HCT116 (cell line): Measurements from ENCODE around the gene KCND3. TPM values are rescaled to one million over a fixed set of nuclear protein-coding genes. Genes with fewer than 3 reads are reported as not detected.

Experiments
- ATAC-seq: fragments of 200-7000 bp; cut with Tn5 transposase; 2 replicates; pipeline ENCODE4 v1.9.1; 2020; ENCODE audit warnings: mild to moderate bottlenecking, moderate library complexity
- BruUV-seq: library from RNA; stranded (reverse); fragments of 400-500 nt; replicated peaks from 2 replicates; lab custom pipeline; 2021; lab: Mats Ljungman, UMichigan
- CTCF ChIA-PET: fragments of 300-600 bp; sonication (Branson Sonifier 250); formaldehyde crosslinking; loops from one replicate; lab custom pipeline; 2021; ENCODE audit warnings: antibody characterized with exemption; lab: Charles Lee
- POLR2A ChIA-PET: fragments of 300-600, 350-600 bp; sonication (Branson Sonifier 250); formaldehyde crosslinking; loops from one replicate; lab custom pipeline; 2021; ENCODE audit warnings: antibody characterized with exemption; lab: Charles Lee
- RAD21 ChIA-PET, 2 experiments: fragments of 300-600 bp; sonication (Branson Sonifier 250); formaldehyde crosslinking; loops; one replicate each; lab custom pipeline; 2023; ENCODE audit warnings: low total read pairs in 2 of 2; ENCODE audit not compliant: uncharacterized antibody in 2 of 2, unreplicated experiment in 2 of 2, low non-redundant PET in 1 of 2; lab: Charles Lee
- DNase-seq: peaks from one replicate; pipeline ENCODE4 v3.0.0-alpha.2; 2010; ENCODE audit warnings: low read depth, low spot score
- H2AFZ ChIP-seq: fragments of 200-600 bp; shearing (Covaris generic), sonication (generic); 2 replicates; pipeline ENCODE4 v1.6.1; 2017; ENCODE audit warnings: low read depth, mixed run types, mixed read lengths, antibody characterized with exemption, low read length; ENCODE audit not compliant: poor library complexity, severe bottlenecking
- H3K27ac ChIP-seq: 2 replicates; pipeline ENCODE4 v1.5.1; 2012; ENCODE audit warnings: low read depth, low read length
- H3K27me3 ChIP-seq: fragments of 200-600 bp; sonication (generic); 2 replicates; pipeline ENCODE4 v1.6.1; 2016; ENCODE audit warnings: mixed run types, low read length, mixed read lengths; ENCODE audit not compliant: insufficient read depth
- H3K36me3 ChIP-seq, 2 experiments: fragments of 200-500 bp in 1 of 2; fragments of 200-600 bp in 1 of 2; sonication (Bioruptor generic) in 1 of 2; sonication (generic) in 1 of 2; 2 replicates each; pipeline versions ENCODE4 v1.5.1 to v1.6.1; 2014 to 2016; ENCODE audit warnings: low read length in 2 of 2, inconsistent platforms in 1 of 2, mixed read lengths in 1 of 2, mixed run types in 1 of 2; ENCODE audit not compliant: insufficient read depth in 2 of 2, control insufficient read depth in 1 of 2
- H3K4me1 ChIP-seq, 2 experiments: fragments of 200-600 bp in 1 of 2; sonication (generic) in 1 of 2; 2 replicates each; pipeline versions ENCODE4 v1.5.1 to v1.6.1; 2012 to 2017; ENCODE audit warnings: low read length in 2 of 2, inconsistent platforms in 1 of 2, mild to moderate bottlenecking in 1 of 2, mixed read lengths in 1 of 2, mixed run types in 1 of 2, moderate library complexity in 1 of 2; ENCODE audit not compliant: insufficient read depth in 2 of 2, control insufficient read depth in 1 of 2
- H3K4me2 ChIP-seq: fragments of 200-600 bp; sonication (generic); 2 replicates; pipeline ENCODE4 v1.6.1; 2017; ENCODE audit warnings: mixed run types, low read length, mixed read lengths
- H3K4me3 ChIP-seq, 2 experiments: fragments of 200-600 bp in 1 of 2; sonication (generic) in 1 of 2; replicated peaks in 1 of 2; 2 replicates each; pipeline ENCODE4 v1.5.1; 2011 to 2016; ENCODE audit warnings: low read length in 2 of 2, control low read depth in 1 of 2, low read depth in 1 of 2, mild to moderate bottlenecking in 1 of 2, mixed read lengths in 1 of 2, mixed run types in 1 of 2
- H3K79me2 ChIP-seq: fragments of 200-600 bp; sonication (generic); 2 replicates; pipeline ENCODE4 v1.6.1; 2017; ENCODE audit warnings: mild to moderate bottlenecking, mixed run types, low read length, moderate library complexity, mixed read lengths; ENCODE audit not compliant: insufficient read depth
- H3K9ac ChIP-seq: fragments of 200-600 bp; sonication (generic); 2 replicates; pipeline ENCODE4 v1.6.1; 2016; ENCODE audit warnings: low read length, mixed read lengths
- H3K9me2 ChIP-seq: fragments of 200-600 bp; sonication (generic), shearing (Covaris generic); 2 replicates; pipeline ENCODE4 v1.6.1; 2017; ENCODE audit warnings: mixed run types, mild to moderate bottlenecking, moderate library complexity; ENCODE audit not compliant: insufficient read depth
- H3K9me3 ChIP-seq, 2 experiments: fragments of 200-500 bp in 1 of 2; fragments of 200-600 bp in 1 of 2; sonication (Bioruptor generic) in 1 of 2; sonication (generic) in 1 of 2; 2 replicates each; pipeline ENCODE4 v1.6.1; 2014 to 2017; ENCODE audit warnings: low read length in 2 of 2, mixed read lengths in 2 of 2, inconsistent platforms in 1 of 2, low read depth in 1 of 2, mild to moderate bottlenecking in 1 of 2, mixed run types in 1 of 2, moderate library complexity in 1 of 2; ENCODE audit not compliant: control insufficient read depth in 1 of 2, insufficient read depth in 1 of 2
- H4K20me1 ChIP-seq: fragments of 200-600 bp; sonication (generic), shearing (Covaris generic); 2 replicates; pipeline ENCODE4 v1.6.1; 2017; ENCODE audit warnings: mixed run types, mild to moderate bottlenecking, moderate library complexity; ENCODE audit not compliant: insufficient read depth
- CEBPB ChIP-seq: IDR thresholded peaks from 2 replicates; pipeline ENCODE4 v1.6.1; 2012; ENCODE audit warnings: low read depth
- ELF1 ChIP-seq: IDR thresholded peaks from 2 replicates; pipeline ENCODE4 v1.6.1; 2012; ENCODE audit warnings: low read depth, borderline replicate concordance
- EZH2 ChIP-seq: fragments of 200-600 bp; sonication (generic); IDR thresholded peaks from 2 replicates; pipeline ENCODE4 v1.6.1; 2017; ENCODE audit warnings: antibody characterized with exemption, mixed run types
- EZH2phosphoT487 ChIP-seq: fragments of 200-600 bp; IDR thresholded peaks from 2 replicates; pipeline ENCODE4 v1.6.1; 2018; ENCODE audit warnings: antibody characterized with exemption, borderline replicate concordance
- FOSL1 ChIP-seq: IDR thresholded peaks from 2 replicates; pipeline ENCODE4 v1.6.1; 2012; ENCODE audit warnings: low read depth
- JUND ChIP-seq: IDR thresholded peaks from 2 replicates; pipeline ENCODE4 v1.6.1; 2012
- POLR2AphosphoS5 ChIP-seq: IDR thresholded peaks from 2 replicates; pipeline ENCODE4 v1.6.1; 2011; ENCODE audit warnings: mild to moderate bottlenecking, low read depth, low read length, moderate library complexity
- RAD21 ChIP-seq: IDR thresholded peaks from 2 replicates; pipeline ENCODE4 v1.6.1; 2012; ENCODE audit warnings: low read depth, mild to moderate bottlenecking
- SP1 ChIP-seq: IDR thresholded peaks from 2 replicates; pipeline ENCODE4 v1.6.1; 2012; ENCODE audit warnings: low read depth
- TCF7L2 ChIP-seq: IDR thresholded peaks from 2 replicates; pipeline ENCODE4 v1.7.0; 2011; ENCODE audit warnings: borderline replicate concordance, inconsistent platforms; ENCODE audit not compliant: insufficient read depth, insufficient read length; ENCODE audit errors: extremely low read depth
- YY1 ChIP-seq: IDR thresholded peaks from 2 replicates; pipeline ENCODE4 v1.6.1; 2011; ENCODE audit warnings: low read length, low read depth, moderate library complexity, mild to moderate bottlenecking; ENCODE audit not compliant: insufficient replicate concordance; ENCODE audit errors: extremely low read depth
- ZFX ChIP-seq: fragments of 450-650 bp; IDR thresholded peaks from 2 replicates; pipeline ENCODE4 v1.6.1; 2017
- intact Hi-C: fragments of 100-400 bp; cut with micrococcal nuclease; formaldehyde crosslinking; loops from 2 replicates; pipeline ENCODE4 v1.10.0; 2022
- total RNA-seq: library from RNA; stranded (reverse); gene quantifications from one replicate; pipeline ENCODE4 v1.2.1, GENCODE V29; 2021; ENCODE audit not compliant: unreplicated experiment
- TF ChIP-seq, protein P1 (sequence below): IDR thresholded peaks from 2 replicates; pipeline ENCODE4 v1.6.1; 2012; ENCODE audit warnings: low read depth
- TF ChIP-seq, protein P2 (sequence below): IDR thresholded peaks from 2 replicates; pipeline ENCODE4 v1.6.1; 2012
- TF ChIP-seq, protein P3 (sequence below): IDR thresholded peaks from 2 replicates; pipeline ENCODE4 v1.6.1; 2011; ENCODE audit warnings: mild to moderate bottlenecking, low read length, moderate library complexity; ENCODE audit not compliant: insufficient replicate concordance; ENCODE audit errors: extremely low read depth

KCND3 gene
- total RNA-seq, 1 experiment from 2014 or later: 0.44 TPM

DNA sequence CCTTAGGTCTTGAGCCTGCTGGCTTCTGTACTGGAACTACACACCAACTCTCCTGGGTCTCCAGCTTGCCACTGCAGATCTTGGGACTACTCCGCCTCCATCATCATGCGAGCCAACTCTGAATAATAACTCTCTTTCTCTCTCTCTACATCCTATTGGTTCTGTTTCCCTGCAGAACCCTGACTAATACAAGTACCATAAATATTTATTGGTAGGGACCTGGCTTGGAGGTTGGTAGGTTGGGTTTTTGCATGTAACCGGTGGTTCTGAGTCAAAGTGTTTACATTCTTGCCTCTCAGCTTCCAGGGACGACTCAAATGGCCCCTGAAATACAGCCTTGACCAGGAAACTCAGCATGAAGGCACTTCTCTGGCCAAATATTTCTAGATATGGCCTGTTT, 110.4 kb downstream of the KCND3 start (continued):
- no peak for TF ChIP-seq SP1
- TF ChIP-seq JUND: no peak
- no peak for TF ChIP-seq POLR2AphosphoS5

DNA sequence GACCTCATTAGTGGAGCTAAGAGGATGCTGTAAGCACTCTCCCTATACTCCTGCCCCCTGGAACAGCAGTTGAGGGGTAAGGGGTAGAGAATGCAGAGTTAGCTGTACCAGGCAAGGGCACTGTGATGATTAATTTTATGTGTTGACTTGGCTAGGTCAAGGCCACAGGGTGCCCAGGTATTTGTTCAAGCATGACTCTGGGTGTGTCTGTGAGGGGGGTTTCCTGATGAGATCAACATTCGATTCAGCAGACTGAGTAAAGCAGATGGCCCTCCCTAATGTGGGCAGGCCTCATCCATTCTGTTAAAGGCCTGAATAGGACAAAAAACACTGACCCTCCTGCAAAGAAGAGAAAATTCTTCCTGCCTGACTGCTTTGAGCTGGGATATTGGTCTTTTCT, 110.8 kb downstream of the KCND3 start:
- POLR2A ChIA-PET: no interaction called here
- Histone ChIP-seq H3K9me2 (no peaks in the 10 kb centered on the region), H3K27me3 (peaks cover 76% of the 10 kb centered on the region), H3K27ac (no peak overlapping the region), H3K4me1 (no peaks in the 10 kb centered on the region), H3K9ac (no peak overlapping the region), H3K4me3 (no peak overlapping the region), H3K9me3 (no peaks in the 10 kb centered on the region), H3K4me2 (no peak overlapping the region), H2AFZ (no peak overlapping the region), H3K36me3 (no peaks in the 10 kb centered on the region), H4K20me1 (no peaks in the 10 kb centered on the region), H3K79me2 (no peaks in the 10 kb centered on the region)
- BruUV-seq: no TSS peak
- DNase-seq (no peak), ATAC-seq (no peak)
- RAD21 ChIA-PET: no interaction called here
- CTCF ChIA-PET: no interaction called here
- intact Hi-C loops: no loop called here
- TF ChIP-seq POLR2AphosphoS5 (no peak), TCF7L2 (no peak), EZH2phosphoT487 (no peak), JUND (no peak), FOSL1 (no peak), RAD21 (no peak), ZFX (no peak), ELF1 (no peak), YY1 (no peak), EZH2 (no peak), CEBPB (no peak)
- TF ChIP-seq, protein P1, sequence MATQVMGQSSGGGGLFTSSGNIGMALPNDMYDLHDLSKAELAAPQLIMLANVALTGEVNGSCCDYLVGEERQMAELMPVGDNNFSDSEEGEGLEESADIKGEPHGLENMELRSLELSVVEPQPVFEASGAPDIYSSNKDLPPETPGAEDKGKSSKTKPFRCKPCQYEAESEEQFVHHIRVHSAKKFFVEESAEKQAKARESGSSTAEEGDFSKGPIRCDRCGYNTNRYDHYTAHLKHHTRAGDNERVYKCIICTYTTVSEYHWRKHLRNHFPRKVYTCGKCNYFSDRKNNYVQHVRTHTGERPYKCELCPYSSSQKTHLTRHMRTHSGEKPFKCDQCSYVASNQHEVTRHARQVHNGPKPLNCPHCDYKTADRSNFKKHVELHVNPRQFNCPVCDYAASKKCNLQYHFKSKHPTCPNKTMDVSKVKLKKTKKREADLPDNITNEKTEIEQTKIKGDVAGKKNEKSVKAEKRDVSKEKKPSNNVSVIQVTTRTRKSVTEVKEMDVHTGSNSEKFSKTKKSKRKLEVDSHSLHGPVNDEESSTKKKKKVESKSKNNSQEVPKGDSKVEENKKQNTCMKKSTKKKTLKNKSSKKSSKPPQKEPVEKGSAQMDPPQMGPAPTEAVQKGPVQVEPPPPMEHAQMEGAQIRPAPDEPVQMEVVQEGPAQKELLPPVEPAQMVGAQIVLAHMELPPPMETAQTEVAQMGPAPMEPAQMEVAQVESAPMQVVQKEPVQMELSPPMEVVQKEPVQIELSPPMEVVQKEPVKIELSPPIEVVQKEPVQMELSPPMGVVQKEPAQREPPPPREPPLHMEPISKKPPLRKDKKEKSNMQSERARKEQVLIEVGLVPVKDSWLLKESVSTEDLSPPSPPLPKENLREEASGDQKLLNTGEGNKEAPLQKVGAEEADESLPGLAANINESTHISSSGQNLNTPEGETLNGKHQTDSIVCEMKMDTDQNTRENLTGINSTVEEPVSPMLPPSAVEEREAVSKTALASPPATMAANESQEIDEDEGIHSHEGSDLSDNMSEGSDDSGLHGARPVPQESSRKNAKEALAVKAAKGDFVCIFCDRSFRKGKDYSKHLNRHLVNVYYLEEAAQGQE: no peak
- TF ChIP-seq, protein P2, sequence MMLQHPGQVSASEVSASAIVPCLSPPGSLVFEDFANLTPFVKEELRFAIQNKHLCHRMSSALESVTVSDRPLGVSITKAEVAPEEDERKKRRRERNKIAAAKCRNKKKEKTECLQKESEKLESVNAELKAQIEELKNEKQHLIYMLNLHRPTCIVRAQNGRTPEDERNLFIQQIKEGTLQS: no peak
- TF ChIP-seq, protein P3, sequence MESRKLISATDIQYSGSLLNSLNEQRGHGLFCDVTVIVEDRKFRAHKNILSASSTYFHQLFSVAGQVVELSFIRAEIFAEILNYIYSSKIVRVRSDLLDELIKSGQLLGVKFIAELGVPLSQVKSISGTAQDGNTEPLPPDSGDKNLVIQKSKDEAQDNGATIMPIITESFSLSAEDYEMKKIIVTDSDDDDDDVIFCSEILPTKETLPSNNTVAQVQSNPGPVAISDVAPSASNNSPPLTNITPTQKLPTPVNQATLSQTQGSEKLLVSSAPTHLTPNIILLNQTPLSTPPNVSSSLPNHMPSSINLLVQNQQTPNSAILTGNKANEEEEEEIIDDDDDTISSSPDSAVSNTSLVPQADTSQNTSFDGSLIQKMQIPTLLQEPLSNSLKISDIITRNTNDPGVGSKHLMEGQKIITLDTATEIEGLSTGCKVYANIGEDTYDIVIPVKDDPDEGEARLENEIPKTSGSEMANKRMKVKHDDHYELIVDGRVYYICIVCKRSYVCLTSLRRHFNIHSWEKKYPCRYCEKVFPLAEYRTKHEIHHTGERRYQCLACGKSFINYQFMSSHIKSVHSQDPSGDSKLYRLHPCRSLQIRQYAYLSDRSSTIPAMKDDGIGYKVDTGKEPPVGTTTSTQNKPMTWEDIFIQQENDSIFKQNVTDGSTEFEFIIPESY: no peak
